IMR-90 (cell line): ENCODE results near the gene OR56A4.

Source experiments
- CEBPB ChIP-seq: IDR thresholded peaks from 2 replicates; pipeline ENCODE4 v1.6.1; 2012; ENCODE audit warnings: low read depth, low read length, improper control_type of control experiment
- CHD1 ChIP-seq: IDR thresholded peaks from 2 replicates; pipeline ENCODE4 v1.6.1; 2012; ENCODE audit warnings: low read depth, low read length, improper control_type of control experiment
- FOS ChIP-seq: fragments of 150-350 bp; IDR thresholded peaks from 2 replicates; pipeline ENCODE4 v1.6.1; 2016; ENCODE audit warnings: low read depth, low read length
- MAZ ChIP-seq: IDR thresholded peaks from 2 replicates; pipeline ENCODE4 v1.6.1; 2012; ENCODE audit warnings: low read depth, mild to moderate bottlenecking, low read length, improper control_type of control experiment, moderate library complexity, borderline replicate concordance
- MXI1 ChIP-seq: IDR thresholded peaks from 2 replicates; pipeline ENCODE4 v1.6.1; 2012; ENCODE audit warnings: low read depth, mild to moderate bottlenecking, low read length, moderate library complexity, borderline replicate concordance
- NFE2L2 ChIP-seq: fragments of 150-350 bp; IDR thresholded peaks from 2 replicates; pipeline ENCODE4 v1.6.1; 2016; ENCODE audit warnings: low read depth, mild to moderate bottlenecking, low read length
- POLR2A ChIP-seq: IDR thresholded peaks from 2 replicates; pipeline ENCODE4 v1.6.1; 2012; ENCODE audit warnings: mild to moderate bottlenecking, low read depth, low read length
- RAD21 ChIP-seq: IDR thresholded peaks from 2 replicates; pipeline ENCODE4 v1.6.1; 2012; ENCODE audit warnings: low read length, improper control_type of control experiment
- RCOR1 ChIP-seq: IDR thresholded peaks from 2 replicates; pipeline ENCODE4 v1.6.1; 2012; ENCODE audit warnings: mild to moderate bottlenecking, low read length, improper control_type of control experiment; ENCODE audit not compliant: insufficient replicate concordance
- RFX5 ChIP-seq: IDR thresholded peaks from 2 replicates; pipeline ENCODE4 v1.8.0; 2012; ENCODE audit warnings: low read depth, mild to moderate bottlenecking, low read length, moderate library complexity
- SMC3 ChIP-seq: fragments of 150-350 bp; IDR thresholded peaks from 2 replicates; pipeline ENCODE4 v1.6.1; 2016; ENCODE audit warnings: low read depth, mild to moderate bottlenecking, antibody characterized with exemption, low read length, moderate library complexity
- TF ChIP-seq, protein P1 (sequence below): conservative IDR thresholded peaks from 2 replicates; pipeline ENCODE4 v1.5.1; 2012; ENCODE audit warnings: mild to moderate bottlenecking, low read depth, low read length, improper control_type of control experiment
- TF ChIP-seq, protein P2 (sequence below): fragments of 150-350 bp; IDR thresholded peaks from 2 replicates; pipeline ENCODE4 v1.6.1; 2016; ENCODE audit warnings: low read depth, mild to moderate bottlenecking, low read length, moderate library complexity, borderline replicate concordance

DNA sequence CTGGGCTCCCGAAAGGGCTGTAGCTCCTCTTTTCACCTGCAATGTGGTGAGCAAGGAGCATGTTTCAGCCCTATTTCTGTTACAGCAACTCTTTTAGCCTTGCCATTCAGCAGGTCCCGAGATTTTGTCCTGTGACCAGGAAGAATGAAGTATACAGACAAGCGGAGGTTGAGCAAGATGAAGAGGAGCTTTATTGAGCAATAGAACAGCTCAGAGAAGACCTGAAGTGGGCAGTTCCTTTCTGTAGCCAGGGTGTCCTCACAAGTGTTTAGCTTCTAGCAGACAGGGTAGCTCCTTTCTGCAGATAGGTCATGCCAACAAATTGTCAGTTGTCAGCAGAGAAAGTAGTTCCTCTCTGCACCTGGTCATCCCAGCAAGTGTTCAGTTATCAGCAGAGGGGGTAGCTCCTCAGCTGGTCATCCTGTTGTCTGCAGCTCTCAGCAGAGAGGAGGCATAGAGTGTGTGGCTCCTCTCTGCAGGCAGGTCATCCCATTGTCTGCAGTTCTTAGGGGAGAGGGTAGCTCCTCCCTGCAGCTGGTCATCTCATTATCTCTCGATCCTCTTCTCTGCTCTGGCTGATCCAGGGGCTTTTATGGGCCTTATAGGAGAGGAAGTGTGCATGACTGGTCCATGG, 5.4 kb upstream of the OR56A4 start:
- TF ChIP-seq, protein P1, sequence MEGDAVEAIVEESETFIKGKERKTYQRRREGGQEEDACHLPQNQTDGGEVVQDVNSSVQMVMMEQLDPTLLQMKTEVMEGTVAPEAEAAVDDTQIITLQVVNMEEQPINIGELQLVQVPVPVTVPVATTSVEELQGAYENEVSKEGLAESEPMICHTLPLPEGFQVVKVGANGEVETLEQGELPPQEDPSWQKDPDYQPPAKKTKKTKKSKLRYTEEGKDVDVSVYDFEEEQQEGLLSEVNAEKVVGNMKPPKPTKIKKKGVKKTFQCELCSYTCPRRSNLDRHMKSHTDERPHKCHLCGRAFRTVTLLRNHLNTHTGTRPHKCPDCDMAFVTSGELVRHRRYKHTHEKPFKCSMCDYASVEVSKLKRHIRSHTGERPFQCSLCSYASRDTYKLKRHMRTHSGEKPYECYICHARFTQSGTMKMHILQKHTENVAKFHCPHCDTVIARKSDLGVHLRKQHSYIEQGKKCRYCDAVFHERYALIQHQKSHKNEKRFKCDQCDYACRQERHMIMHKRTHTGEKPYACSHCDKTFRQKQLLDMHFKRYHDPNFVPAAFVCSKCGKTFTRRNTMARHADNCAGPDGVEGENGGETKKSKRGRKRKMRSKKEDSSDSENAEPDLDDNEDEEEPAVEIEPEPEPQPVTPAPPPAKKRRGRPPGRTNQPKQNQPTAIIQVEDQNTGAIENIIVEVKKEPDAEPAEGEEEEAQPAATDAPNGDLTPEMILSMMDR: no peak
- TF ChIP-seq CEBPB (no peak), RAD21 (no peak), POLR2A (no peak), MXI1 (no peak), FOS (no peak), SMC3 (no peak), RCOR1 (no peak), RFX5 (no peak), MAZ (no peak), NFE2L2 (no peak), CHD1 (no peak)
- TF ChIP-seq, protein P2, sequence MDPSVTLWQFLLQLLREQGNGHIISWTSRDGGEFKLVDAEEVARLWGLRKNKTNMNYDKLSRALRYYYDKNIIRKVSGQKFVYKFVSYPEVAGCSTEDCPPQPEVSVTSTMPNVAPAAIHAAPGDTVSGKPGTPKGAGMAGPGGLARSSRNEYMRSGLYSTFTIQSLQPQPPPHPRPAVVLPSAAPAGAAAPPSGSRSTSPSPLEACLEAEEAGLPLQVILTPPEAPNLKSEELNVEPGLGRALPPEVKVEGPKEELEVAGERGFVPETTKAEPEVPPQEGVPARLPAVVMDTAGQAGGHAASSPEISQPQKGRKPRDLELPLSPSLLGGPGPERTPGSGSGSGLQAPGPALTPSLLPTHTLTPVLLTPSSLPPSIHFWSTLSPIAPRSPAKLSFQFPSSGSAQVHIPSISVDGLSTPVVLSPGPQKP: no peak
